Heart right ventricle (tissue), 16 donors: ENCODE data around the gene TPRG1L. TPM values are rescaled to one million over a fixed set of nuclear protein-coding genes. Genes with fewer than 3 reads are reported as not detected.

Experiments used
- ATAC-seq, 8 donors: fragments of 200-7000 bp; cut with Tn5 transposase; one replicate each; pipeline ENCODE4 v1.9.1; 2020; ENCODE audit warnings: mild to moderate bottlenecking in 8 of 8, moderate library complexity in 8 of 8, moderate number of reproducible peaks in 1 of 8
- DNase-seq, 2 donors: peaks; one replicate each; pipeline ENCODE4 v3.0.0-alpha.2; 2020
- H3K27ac ChIP-seq, 10 donors: fragments of 200-600 bp; sonication (generic) in 2 of 10; one replicate each; pipeline versions ENCODE4 v1.5.0 to v1.8.0; 2020 to 2022; ENCODE audit warnings: mild to moderate bottlenecking in 3 of 10
- H3K27me3 ChIP-seq, 7 donors: fragments of 200-600 bp; one replicate each; pipeline ENCODE4 v1.8.0; 2021 to 2022; ENCODE audit warnings: mild to moderate bottlenecking in 2 of 7
- H3K36me3 ChIP-seq, 9 donors: fragments of 200-600 bp; sonication (generic) in 1 of 9; one replicate each; pipeline versions ENCODE4 v1.5.0 to v1.8.0; 2020 to 2022; ENCODE audit warnings: mild to moderate bottlenecking in 2 of 9
- H3K4me1 ChIP-seq, 9 donors: fragments of 200-600 bp; sonication (generic) in 1 of 9; one replicate each; pipeline versions ENCODE4 v1.5.0 to v1.8.0; 2020 to 2022; ENCODE audit warnings: mild to moderate bottlenecking in 4 of 9
- H3K4me3 ChIP-seq, 10 donors: fragments of 200-600 bp; sonication (generic) in 2 of 10; one replicate each; pipeline versions ENCODE4 v1.5.0 to v1.8.0; 2020 to 2022; ENCODE audit warnings: mild to moderate bottlenecking in 7 of 10, moderate library complexity in 2 of 10
- H3K9me3 ChIP-seq, 11 donors: fragments of 200-600 bp in 10 of 11; sonication (generic) in 2 of 11; one replicate each; pipeline versions ENCODE4 v1.5.0 to v1.8.0; 2013 to 2022; ENCODE audit warnings: mild to moderate bottlenecking in 2 of 11, control low read depth in 1 of 11, moderate library complexity in 1 of 11
- CTCF ChIP-seq, 9 donors: fragments of 200-600 bp; sonication (generic) in 2 of 9; IDR thresholded peaks; one replicate each; pipeline versions ENCODE4 v1.5.0 to v1.8.0; 2021 to 2022; ENCODE audit warnings: antibody characterized with exemption in 9 of 9, mild to moderate bottlenecking in 5 of 9, moderate library complexity in 1 of 9
- WGBS, 2 donors: extraction: QIAGEN DNeasy Blood & Tissue Kit; methylation state at CpG; one replicate each; pipeline ENCODE4 v1.1.7; 2013; ENCODE audit warnings: inconsistent platforms in 1 of 2; 5-methylcytosine and 5-hydroxymethylcytosine counted together
- intact Hi-C, 10 donors: fragments of 100-400 bp; cut with DNase I; formaldehyde crosslinking; loops; one replicate each; pipeline versions ENCODE4 v1.11.1 to v1.14.2; 2022
- polyA plus RNA-seq, 2 donors: library from polyadenylated mRNA; stranded (reverse); fragments of 200-250 nt; gene quantifications; one replicate each; pipeline ENCODE4 v1.2.3, GENCODE V29; 2013
- total RNA-seq, 10 donors: library from RNA; stranded (reverse); fragmentation: NEBNext Ultra II Directional in 3 of 10; extraction: Animal tissue kit (Norgen Biotek cat#: 25700) in 3 of 10; gene quantifications; one replicate each; pipeline versions ENCODE4 v1.2.1 to v1.2.4, GENCODE V29; 2021 to 2023
- donor health status: Arrhythmogenic right ventricular cardiomyopathy.
- donor health status: ischemic (EF 13 %, LVEDD 7.1; RV severe dilation, severe dysfunction).
- donor health status: healthy with polysubstance abuse.
- donor health status: DM: no; HTN: yes; CAD: no.
- donor health status: DM: no; HTN: no; CAD: no.
- donor health status: ischemic (EF 25% LVEDD 6.9; RV normal size, moderate dysfunction).
- donor health status: ischemic (EF 25% LVEDD 5.7; RV mildly dilated, moderate dysfunction).
- donor health status: healthy.
- donor health status: DM: yes; HTN: yes; CAD: no.
- donor health status: Ischemic cardiomyopathy.
- donor health status: ischemic (EF 35%, LVEDD 5.7; RV mildly dilated, moderate dysfunction).
- donor health status: nonischemic (EF 11% LVEDD 7.7; RV severe dilation, severe dysfunction).
- donor health status: DM: yes; HTN: yes; CAD: no.
- donor health status: PGD.
- donor health status: ischemic (EF 29% LVEDD 5.4; RV normal size, mild dysfunction).
- donor health status: nonischemic (EF 23%, LVEDD 6.1; RV moderate dilation, normal function).

The TPRG1L gene
- total and polyA plus RNA-seq, 12 donors, result 15.1 to 60.7 (median 49.0) TPM

GRCh38 chr1:3601743-3602142 is 23.1 kb upstream of the TPRG1L start:
- peaks cover 9 to 25% (median 21%) of the 10 kb centered on the region in 9 donors for H3K4me1 ChIP-seq

GRCh38 chr1:3602375-3602774 is 22.4 kb upstream of the TPRG1L start:
- Histone ChIP-seq H3K4me1 (peaks cover 9 to 20% (median 16%) of the 10 kb centered on the region in 9 donors), H3K27me3 (peaks cover 0 to 17% (median 2%) of the 10 kb centered on the region in 7 donors), H3K4me3 (no peak overlapping the region), H3K36me3 (no peaks in the 10 kb centered on the region), H3K9me3 (no peaks in the 10 kb centered on the region), H3K27ac (no peak overlapping the region)
- no peak for ATAC-seq
- TF ChIP-seq CTCF (IDR thresholded peaks at IDR 0.05), result no peak
- no peak for DNase-seq
- intact Hi-C loops, result no loop called here
- 90% methylated on average over 21 of the region's 21 CpGs for WGBS, 2 donors

More at GRCh38 chr1:3601743-3602142, 23.1 kb upstream of the TPRG1L start:
- no peak for ATAC-seq
- no peaks in the 10 kb centered on the region for H3K9me3 ChIP-seq
- intact Hi-C loops, result no loop called here
- H3K27ac ChIP-seq, result no peak overlapping the region
- peaks cover 0 to 14% (median 0%) of the 10 kb centered on the region in 7 donors for H3K27me3 ChIP-seq
- no peaks in the 10 kb centered on the region for H3K36me3 ChIP-seq
- 81 to 85% methylated on average over 16 of the region's 16 CpGs for WGBS, 2 donors
- no peak overlapping the region for H3K4me3 ChIP-seq
- no peak for DNase-seq
- TF ChIP-seq CTCF (IDR thresholded peaks at IDR 0.05), result no peak

- WGBS, 2 donors, result 92 to 94% methylated on average over 11 of the region's 11 CpGs
- Histone ChIP-seq H3K36me3 (no peaks in the 10 kb centered on the region), H3K4me3 (no peak overlapping the region), H3K9me3 (no peaks in the 10 kb centered on the region), H3K4me1 (peaks cover 4 to 12% (median 9%) of the 10 kb centered on the region in 9 donors), H3K27ac (no peak overlapping the region), H3K27me3 (peaks cover 0 to 23% (median 4%) of the 10 kb centered on the region in 7 donors)
- TF ChIP-seq CTCF (IDR thresholded peaks at IDR 0.05), result no peak
- intact Hi-C loops, result no loop called here
- DNase-seq (no peak), ATAC-seq (no peak)
These were observed 21.7 kb upstream of the TPRG1L start for GRCh38 chr1:3603156-3603555.

GRCh38 chr1:3603571-3604467 is 21.0 kb upstream of the TPRG1L start:
- ATAC-seq, result no peak
- intact Hi-C loops, result no loop called here
- no peaks in the 10 kb centered on the region for H3K9me3 ChIP-seq
- no peak for DNase-seq
- WGBS, 2 donors, result 82 to 87% methylated on average over 29 of the region's 29 CpGs
- no peak overlapping the region for H3K4me3 ChIP-seq
- no peak for TF ChIP-seq CTCF (IDR thresholded peaks at IDR 0.05)
- H3K27me3 ChIP-seq, result peaks cover 0 to 30% (median 9%) of the 10 kb centered on the region in 7 donors
- H3K27ac ChIP-seq, result no peak overlapping the region
- no peaks in the 10 kb centered on the region for H3K36me3 ChIP-seq
- peaks cover 0 to 6% (median 3%) of the 10 kb centered on the region in 9 donors for H3K4me1 ChIP-seq
